ENCODE measurements around the gene PLCH1.

PLCH1 gene

DNA sequence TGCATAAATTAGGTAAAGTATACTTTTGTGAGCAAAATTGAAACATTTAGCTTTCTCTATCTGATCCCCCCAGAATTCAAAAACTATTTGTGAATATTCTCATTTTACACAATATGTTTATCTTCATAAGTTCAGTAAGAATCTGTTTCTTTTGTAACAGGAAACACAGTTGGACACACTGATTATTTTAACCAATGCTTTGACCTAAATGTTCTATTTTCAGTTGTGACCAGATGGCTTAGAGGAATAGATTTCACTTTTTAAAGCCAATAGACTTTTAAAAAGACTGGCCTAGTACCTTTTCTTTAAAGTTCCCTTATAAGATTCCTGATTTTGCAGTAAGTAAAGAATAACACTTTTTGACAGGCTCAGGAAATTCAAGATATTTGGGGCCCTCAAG is 377.4 kb downstream of the PLCH1 start:
- DNase-seq = no peak

GRCh38 chr3:155365178-155365783 is 379.6 kb downstream of the PLCH1 start:
- DNase-seq = no peak

DNA sequence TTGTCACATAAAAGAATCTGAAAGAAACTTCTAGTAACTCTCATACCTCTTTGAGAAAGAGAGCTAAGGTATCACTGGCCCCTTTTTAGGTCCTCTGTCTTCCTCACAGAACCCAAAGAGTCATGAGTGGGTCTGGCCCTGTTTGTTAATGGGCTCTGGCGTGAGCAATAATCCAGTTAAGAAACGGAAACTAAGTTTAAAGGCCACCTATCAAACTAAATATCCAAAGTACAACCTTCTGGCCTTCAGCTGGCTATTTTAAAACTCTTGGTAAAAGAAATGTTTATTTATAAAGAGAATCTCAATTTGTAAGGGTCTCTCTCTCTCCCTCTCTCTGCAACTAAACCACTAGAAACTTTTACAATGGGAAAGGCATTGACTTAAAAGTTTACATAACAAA is 380.4 kb downstream of the PLCH1 start:
- no peak for DNase-seq

DNA sequence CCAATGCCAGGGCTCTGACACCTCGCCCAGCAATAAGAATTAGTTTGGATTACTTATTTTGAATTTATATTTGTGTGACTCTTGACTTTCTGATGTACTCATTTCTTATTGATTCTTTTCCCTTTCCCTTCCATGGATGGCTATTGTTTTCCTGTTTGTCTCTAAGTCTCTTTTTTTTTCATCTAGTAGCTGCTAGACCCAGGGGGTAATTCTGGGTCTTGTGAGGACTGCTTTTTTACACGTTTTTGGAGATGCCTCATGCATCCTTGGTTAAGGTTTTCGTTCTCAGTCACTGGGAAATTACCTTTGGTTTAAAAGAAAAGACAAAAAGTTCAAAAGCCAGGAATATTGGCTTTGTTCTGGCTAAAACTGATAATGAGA is 381.2 kb downstream of the PLCH1 start:
- DNase-seq = no peak

GRCh38 chr3:155362808-155363689 is 381.8 kb downstream of the PLCH1 start:
- no peak for DNase-seq

- DNase-seq = no peak
Measured at GRCh38 chr3:155360281-155360680, 384.6 kb downstream of the PLCH1 start.

DNA sequence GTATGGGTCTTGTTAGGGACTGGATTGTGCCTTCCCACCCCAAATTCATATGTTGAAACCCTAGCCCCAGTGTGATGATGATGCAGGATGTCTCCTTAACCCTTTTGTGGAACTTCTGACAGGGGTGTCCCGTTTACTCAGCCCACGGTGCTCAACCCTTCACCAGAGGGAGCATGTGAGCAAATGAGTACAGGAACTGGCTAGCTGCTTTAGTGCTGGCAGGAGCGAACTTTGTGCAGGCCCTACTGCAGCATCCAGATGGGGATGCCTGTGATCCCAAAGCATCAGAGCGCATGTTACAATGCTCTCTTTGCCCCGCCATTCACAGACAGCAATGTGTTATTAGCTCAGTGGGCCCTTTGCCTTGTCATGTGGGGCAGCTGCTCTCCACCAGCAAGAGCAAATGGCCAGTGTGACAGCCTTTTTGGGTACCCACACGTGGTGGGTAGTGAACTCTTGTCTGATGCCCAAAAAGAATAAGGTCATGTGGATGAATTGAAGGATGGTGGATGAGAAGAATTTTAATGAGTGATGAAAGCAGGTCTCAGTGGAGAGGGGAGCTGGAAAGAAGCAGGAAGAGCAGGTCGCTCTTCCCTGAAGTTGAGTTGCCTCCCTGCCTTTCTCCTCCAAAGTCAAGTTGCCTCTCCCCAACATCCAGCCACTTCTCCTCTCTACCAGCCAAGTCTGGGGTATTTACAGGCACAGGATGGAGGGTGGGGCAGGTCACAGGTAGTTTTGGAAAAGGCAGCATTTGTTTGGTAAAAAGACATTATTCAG is 388.1 kb downstream of the PLCH1 start:
- DNase-seq = no peak

DNA sequence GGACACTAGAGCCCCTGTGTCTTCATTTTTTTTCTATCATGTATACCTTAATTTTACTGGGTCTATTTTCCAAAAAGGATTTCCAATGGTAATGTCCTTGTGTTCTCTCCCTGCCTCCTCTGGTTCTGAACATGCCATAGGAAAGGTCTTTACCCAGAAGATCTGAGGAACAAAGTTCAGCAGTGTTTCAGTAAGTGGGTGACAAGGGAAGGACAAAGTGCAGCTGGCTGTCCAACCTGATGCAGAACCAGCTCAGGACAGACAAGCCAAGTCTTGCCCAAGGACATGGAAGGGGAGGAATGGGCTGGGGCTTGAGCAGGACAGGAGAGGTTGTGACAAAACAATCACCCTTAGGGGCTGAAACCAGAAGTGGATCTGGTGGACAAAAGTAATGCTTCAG is 390.2 kb downstream of the PLCH1 start:
- no peak for DNase-seq

GRCh38 chr3:155352900-155353490 is 391.9 kb downstream of the PLCH1 start:
- no peak for DNase-seq

GRCh38 chr3:155350571-155350970 is 394.3 kb downstream of the PLCH1 start:
- no peak for DNase-seq

DNA sequence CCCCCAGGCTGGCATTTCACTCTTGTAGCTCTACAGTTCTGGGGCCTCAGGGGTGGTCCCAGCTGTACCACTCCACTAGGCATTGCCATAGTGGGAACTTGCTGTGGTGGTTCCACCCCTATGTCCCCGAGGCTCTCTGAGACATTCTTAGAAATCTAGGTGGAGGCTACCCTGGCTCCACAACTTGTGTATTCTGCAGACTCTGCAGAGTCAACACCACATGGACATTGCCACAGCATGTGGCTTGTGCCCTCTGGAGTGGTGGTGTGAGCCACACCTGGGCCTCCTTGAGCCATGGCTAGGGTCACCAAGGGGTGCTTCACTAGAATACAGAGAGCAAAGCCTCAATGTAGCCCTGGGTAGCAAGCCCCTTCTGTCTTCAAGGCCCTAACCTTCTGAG is 397.0 kb downstream of the PLCH1 start:
- no peak for DNase-seq

- no peak for DNase-seq
Measured at GRCh38 chr3:155342344-155342743, 402.5 kb downstream of the PLCH1 start.

- DNase-seq = no peak
Measured at GRCh38 chr3:155339052-155339451, 405.8 kb downstream of the PLCH1 start.

- no peak for DNase-seq
Measured at GRCh38 chr3:155335724-155336354, 409.0 kb downstream of the PLCH1 start.

- DNase-seq = no peak
Measured at GRCh38 chr3:155334914-155335723, 409.8 kb downstream of the PLCH1 start.

DNA sequence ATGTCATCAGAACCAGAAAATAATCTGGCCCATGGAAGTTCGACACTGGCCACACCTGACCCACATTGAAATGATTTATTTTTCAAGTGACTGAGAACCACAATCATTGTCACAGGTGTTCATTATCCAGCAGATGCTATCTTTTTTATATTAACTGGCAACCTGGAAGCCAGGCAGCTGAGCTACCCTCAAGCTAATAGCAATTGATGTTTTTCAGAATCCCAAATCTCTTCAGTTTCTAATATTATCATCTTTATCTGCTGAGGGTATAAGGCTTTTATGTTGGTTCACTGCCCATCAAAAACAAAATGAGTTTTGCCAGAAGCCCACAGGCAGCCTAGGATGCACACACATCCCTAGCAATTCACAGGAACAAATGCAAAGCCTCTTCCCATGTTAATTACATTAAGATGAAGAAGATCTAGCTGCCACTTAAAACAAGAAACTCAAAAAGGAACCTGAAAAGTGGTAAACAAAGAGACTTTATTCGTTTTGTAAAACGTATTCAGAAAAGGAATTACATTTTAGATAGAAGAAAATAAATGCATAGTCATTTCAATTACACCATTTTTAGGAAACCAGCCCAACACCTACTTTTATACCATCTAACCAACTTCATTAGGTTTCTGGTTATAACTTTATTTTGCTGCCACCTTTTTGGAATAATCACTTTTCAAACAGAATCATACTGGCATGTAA is 410.5 kb downstream of the PLCH1 start:
- DNase-seq = no peak

DNA sequence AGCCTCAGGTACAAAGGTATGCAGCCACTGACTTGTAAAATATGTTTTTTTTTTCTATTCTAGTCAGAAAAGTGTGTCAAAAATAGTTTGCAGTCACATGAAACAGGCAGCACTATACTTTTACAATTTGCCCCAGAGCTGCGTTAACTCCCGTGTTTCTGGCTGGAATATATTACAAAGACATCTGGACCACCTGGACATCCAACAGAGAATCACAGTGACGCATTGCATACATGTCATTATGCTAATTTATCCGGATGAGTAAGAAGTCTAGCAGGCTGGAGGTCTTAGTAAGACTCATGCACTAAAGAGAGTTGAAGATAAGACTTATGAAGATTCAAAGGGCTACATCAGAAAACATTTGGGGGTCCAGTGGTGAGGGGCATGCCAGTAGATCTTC is 412.2 kb downstream of the PLCH1 start:
- DNase-seq = no peak

GRCh38 chr3:155331078-155331477 is 413.8 kb downstream of the PLCH1 start:
- no peak for DNase-seq

- no peak for DNase-seq
Measured at GRCh38 chr3:155330370-155330769, 414.5 kb downstream of the PLCH1 start.

- DNase-seq = no peak
Measured at GRCh38 chr3:155329513-155330048, 415.3 kb downstream of the PLCH1 start.

DNA sequence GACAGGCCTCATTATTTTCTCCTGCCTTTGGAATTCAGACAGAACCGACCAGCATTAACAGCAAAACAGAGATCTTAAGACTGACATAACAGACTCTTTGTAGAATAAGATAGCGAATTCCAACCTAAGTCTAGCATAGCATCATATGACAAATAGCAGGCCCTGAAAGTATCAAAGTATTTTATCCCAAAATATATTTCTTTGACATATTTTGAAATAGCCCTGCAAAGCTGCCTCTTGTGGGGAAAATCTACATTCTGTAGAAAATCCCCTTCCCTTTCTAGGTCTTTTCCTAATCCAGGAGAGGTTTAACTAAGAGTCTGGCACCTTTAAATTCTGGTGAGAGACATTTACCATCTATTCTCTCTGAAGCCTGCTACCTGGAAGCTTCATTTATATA is 417.0 kb downstream of the PLCH1 start:
- DNase-seq = no peak

Measured in activated CD8-positive, alpha-beta memory T cell treated with anti-CD3 and anti-CD28 coated beads, Interleukin-2, amount 50 U/mL, for 48 hours (primary cell).